Dendritic cell treated with granulocyte-macrophage colony-stimulating factor and Interleukin-4, amounts not matched to agents 40 ng/mL and 50 ng/mL, for 4 days (primary cell): ENCODE measurements around the gene ARID3B.

ENCODE experiments used
- H3K27ac Mint-ChIP-seq: one replicate; pipeline ENCODE4 v1.8.0; 2022; ENCODE audit warnings: mild to moderate bottlenecking, mixed read lengths
- H3K27me3 Mint-ChIP-seq: one replicate; pipeline ENCODE4 v1.8.0; 2022; ENCODE audit warnings: mild to moderate bottlenecking, mixed read lengths
- H3K36me3 Mint-ChIP-seq: one replicate; pipeline ENCODE4 v1.8.0; 2022; ENCODE audit warnings: low read depth, mixed read lengths
- H3K4me1 Mint-ChIP-seq: one replicate; pipeline ENCODE4 v1.8.0; 2022; ENCODE audit warnings: low read depth, mixed read lengths
- H3K4me3 Mint-ChIP-seq: one replicate; pipeline ENCODE4 v1.8.0; 2022; ENCODE audit warnings: mild to moderate bottlenecking, moderate library complexity, mixed read lengths
- H3K9me3 Mint-ChIP-seq: one replicate; pipeline ENCODE4 v1.8.0; 2022; ENCODE audit warnings: mixed read lengths
- intact Hi-C: fragments of 100-400 bp; cut with micrococcal nuclease; formaldehyde crosslinking; loops from one replicate; pipeline ENCODE4 v1.15.0; 2022

ARID3B gene

GRCh38 chr15:74543043-74543422 lies 2.0 kb downstream of the ARID3B start:
- Mint-ChIP-seq H3K27me3 (peaks cover 31% of the 10 kb centered on the region), H3K4me1 (peaks cover 60% of the 10 kb centered on the region), H3K27ac (no peak overlapping the region), H3K9me3 (no peaks in the 10 kb centered on the region), H3K36me3 (peaks cover 27% of the 10 kb centered on the region), H3K4me3 (no peak overlapping the region)
- intact Hi-C loops = no loop called here

GRCh38 chr15:74543583-74543982 lies 2.6 kb downstream of the ARID3B start:
- peaks cover 33% of the 10 kb centered on the region for H3K36me3 Mint-ChIP-seq
- H3K4me1 Mint-ChIP-seq = peaks cover 60% of the 10 kb centered on the region

GRCh38 chr15:74545086-74545485 lies 4.1 kb downstream of the ARID3B start:
- no peak overlapping the region for H3K27ac Mint-ChIP-seq
- peaks cover 41% of the 10 kb centered on the region for H3K27me3 Mint-ChIP-seq
- no peaks in the 10 kb centered on the region for H3K9me3 Mint-ChIP-seq
- intact Hi-C loops = no loop called here
- H3K4me1 Mint-ChIP-seq = peaks cover 62% of the 10 kb centered on the region
- H3K36me3 Mint-ChIP-seq = peaks cover 41% of the 10 kb centered on the region
- no peak overlapping the region for H3K4me3 Mint-ChIP-seq

More at GRCh38 chr15:74543583-74543982, 2.6 kb downstream of the ARID3B start:
- peaks cover 37% of the 10 kb centered on the region for H3K27me3 Mint-ChIP-seq
- no peak overlapping the region for H3K4me3 Mint-ChIP-seq
- no peaks in the 10 kb centered on the region for H3K9me3 Mint-ChIP-seq
- no peak overlapping the region for H3K27ac Mint-ChIP-seq
- intact Hi-C loops = no loop called here

GRCh38 chr15:74545776-74546656 lies 5.0 kb downstream of the ARID3B start:
- Mint-ChIP-seq H3K9me3 (no peaks in the 10 kb centered on the region), H3K27ac (peak overlapping the region; percentile 78), H3K27me3 (peaks cover 45% of the 10 kb centered on the region), H3K36me3 (peaks cover 44% of the 10 kb centered on the region), H3K4me1 (peaks cover 57% of the 10 kb centered on the region), H3K4me3 (peak overlapping the region; percentile 9)
- intact Hi-C loops = loop anchor here (2.0 kb wide), 2 partner anchors 53 to 85 kb away; partner anchors contain the start of gene UBL7

- H3K4me3 Mint-ChIP-seq = no peak overlapping the region
- H3K27ac Mint-ChIP-seq = no peak overlapping the region
- H3K4me1 Mint-ChIP-seq = peaks cover 41% of the 10 kb centered on the region
- H3K9me3 Mint-ChIP-seq = no peaks in the 10 kb centered on the region
- H3K27me3 Mint-ChIP-seq = peaks cover 45% of the 10 kb centered on the region
- intact Hi-C loops = loop anchor here (2.0 kb wide), 2 partner anchors 51 to 87 kb away; partner anchors contain the start of gene UBL7
- peaks cover 47% of the 10 kb centered on the region for H3K36me3 Mint-ChIP-seq
These were observed 6.6 kb downstream of the ARID3B start for GRCh38 chr15:74547616-74548015.

- Mint-ChIP-seq H3K27me3 (peaks cover 40% of the 10 kb centered on the region), H3K9me3 (no peaks in the 10 kb centered on the region), H3K27ac (no peak overlapping the region), H3K4me1 (peaks cover 35% of the 10 kb centered on the region), H3K4me3 (no peak overlapping the region), H3K36me3 (peaks cover 48% of the 10 kb centered on the region)
- intact Hi-C loops = no loop called here
These were observed 7.2 kb downstream of the ARID3B start for GRCh38 chr15:74548241-74548640.

- intact Hi-C loops = no loop called here
- Mint-ChIP-seq H3K27ac (no peak overlapping the region), H3K27me3 (peaks cover 31% of the 10 kb centered on the region), H3K4me1 (peaks cover 28% of the 10 kb centered on the region), H3K36me3 (peaks cover 37% of the 10 kb centered on the region), H3K4me3 (no peak overlapping the region), H3K9me3 (no peaks in the 10 kb centered on the region)
These were observed 8.8 kb downstream of the ARID3B start for GRCh38 chr15:74549816-74550215.

GRCh38 chr15:74551714-74552113 lies 10.7 kb downstream of the ARID3B start:
- Mint-ChIP-seq H3K4me3 (no peak overlapping the region), H3K4me1 (peaks cover 10% of the 10 kb centered on the region), H3K27me3 (peaks cover 25% of the 10 kb centered on the region), H3K36me3 (peaks cover 37% of the 10 kb centered on the region), H3K27ac (no peak overlapping the region), H3K9me3 (no peaks in the 10 kb centered on the region)
- intact Hi-C loops = no loop called here

- Mint-ChIP-seq H3K4me1 (peaks cover 10% of the 10 kb centered on the region), H3K27me3 (peaks cover 18% of the 10 kb centered on the region), H3K36me3 (peaks cover 36% of the 10 kb centered on the region), H3K27ac (no peak overlapping the region), H3K4me3 (no peak overlapping the region), H3K9me3 (no peaks in the 10 kb centered on the region)
- intact Hi-C loops = no loop called here
These were observed 11.9 kb downstream of the ARID3B start for GRCh38 chr15:74552773-74553441.

GRCh38 chr15:74555192-74555591 lies 14.2 kb downstream of the ARID3B start:
- intact Hi-C loops = no loop called here
- H3K4me3 Mint-ChIP-seq = no peak overlapping the region
- H3K4me1 Mint-ChIP-seq = no peaks in the 10 kb centered on the region
- H3K27ac Mint-ChIP-seq = no peak overlapping the region
- H3K27me3 Mint-ChIP-seq = peaks cover 7% of the 10 kb centered on the region
- H3K36me3 Mint-ChIP-seq = peaks cover 20% of the 10 kb centered on the region
- no peaks in the 10 kb centered on the region for H3K9me3 Mint-ChIP-seq

- Mint-ChIP-seq H3K27me3 (no peaks in the 10 kb centered on the region), H3K36me3 (peaks cover 10% of the 10 kb centered on the region), H3K4me3 (no peak overlapping the region), H3K4me1 (no peaks in the 10 kb centered on the region), H3K9me3 (no peaks in the 10 kb centered on the region), H3K27ac (no peak overlapping the region)
- intact Hi-C loops = no loop called here
These were observed 17.7 kb downstream of the ARID3B start for GRCh38 chr15:74558706-74559105.

GRCh38 chr15:74563442-74563841 lies 22.4 kb downstream of the ARID3B start:
- Mint-ChIP-seq H3K36me3 (peaks cover 21% of the 10 kb centered on the region), H3K9me3 (no peaks in the 10 kb centered on the region), H3K27me3 (no peaks in the 10 kb centered on the region), H3K4me1 (peaks cover 9% of the 10 kb centered on the region), H3K27ac (no peak overlapping the region), H3K4me3 (no peak overlapping the region)
- intact Hi-C loops = no loop called here

GRCh38 chr15:74564182-74564581 lies 23.2 kb downstream of the ARID3B start:
- H3K9me3 Mint-ChIP-seq = no peaks in the 10 kb centered on the region
- H3K27ac Mint-ChIP-seq = no peak overlapping the region
- intact Hi-C loops = no loop called here
- H3K4me3 Mint-ChIP-seq = no peak overlapping the region
- H3K4me1 Mint-ChIP-seq = peaks cover 9% of the 10 kb centered on the region
- no peaks in the 10 kb centered on the region for H3K27me3 Mint-ChIP-seq
- H3K36me3 Mint-ChIP-seq = peaks cover 21% of the 10 kb centered on the region

GRCh38 chr15:74565381-74566085 lies 24.5 kb downstream of the ARID3B start:
- H3K9me3 Mint-ChIP-seq = no peaks in the 10 kb centered on the region
- intact Hi-C loops = no loop called here
- H3K27ac Mint-ChIP-seq = no peak overlapping the region
- no peaks in the 10 kb centered on the region for H3K27me3 Mint-ChIP-seq
- H3K4me3 Mint-ChIP-seq = no peak overlapping the region
- H3K4me1 Mint-ChIP-seq = peaks cover 9% of the 10 kb centered on the region
- H3K36me3 Mint-ChIP-seq = peaks cover 21% of the 10 kb centered on the region
